ENCODE results near the gene PEPD.

PEPD gene

DNA sequence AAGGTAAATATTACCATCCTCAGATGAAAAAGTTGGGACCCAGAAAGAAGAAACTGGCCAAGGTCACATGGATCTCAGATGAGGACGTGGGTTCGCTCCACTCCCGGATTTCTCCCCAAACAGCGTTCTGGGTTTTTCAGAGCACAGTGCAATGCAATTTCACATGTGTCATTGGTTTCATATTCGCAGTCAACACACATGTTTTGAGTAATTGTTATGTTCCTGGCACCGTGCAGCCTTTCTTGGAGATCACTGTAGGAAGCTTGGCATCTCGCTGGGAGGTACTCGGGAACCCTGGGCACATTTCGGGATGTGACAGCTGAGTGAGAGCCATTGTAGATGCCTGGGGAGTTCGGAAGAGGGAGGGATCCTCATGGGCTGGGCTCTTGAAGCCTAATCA is 174.3 kb downstream of the PEPD start:
- Histone ChIP-seq H3K4me1 (peaks cover 0 to 15% (median 2%) of the 10 kb centered on the region in 4 donors), H3K27me3 (peaks cover 0 to 29% of the 10 kb centered on the region in 2 donors), H3K36me3 (no peaks in the 10 kb centered on the region), H3K27ac (no peak overlapping the region), H3K9me3 (no peaks in the 10 kb centered on the region), H3K4me3 (no peak overlapping the region)
- intact Hi-C loops (cut with DNase I; ENCODE audit: low total_unique reads), result no loop called here
- DNase-seq, result no peak
- TF ChIP-seq, protein P1, sequence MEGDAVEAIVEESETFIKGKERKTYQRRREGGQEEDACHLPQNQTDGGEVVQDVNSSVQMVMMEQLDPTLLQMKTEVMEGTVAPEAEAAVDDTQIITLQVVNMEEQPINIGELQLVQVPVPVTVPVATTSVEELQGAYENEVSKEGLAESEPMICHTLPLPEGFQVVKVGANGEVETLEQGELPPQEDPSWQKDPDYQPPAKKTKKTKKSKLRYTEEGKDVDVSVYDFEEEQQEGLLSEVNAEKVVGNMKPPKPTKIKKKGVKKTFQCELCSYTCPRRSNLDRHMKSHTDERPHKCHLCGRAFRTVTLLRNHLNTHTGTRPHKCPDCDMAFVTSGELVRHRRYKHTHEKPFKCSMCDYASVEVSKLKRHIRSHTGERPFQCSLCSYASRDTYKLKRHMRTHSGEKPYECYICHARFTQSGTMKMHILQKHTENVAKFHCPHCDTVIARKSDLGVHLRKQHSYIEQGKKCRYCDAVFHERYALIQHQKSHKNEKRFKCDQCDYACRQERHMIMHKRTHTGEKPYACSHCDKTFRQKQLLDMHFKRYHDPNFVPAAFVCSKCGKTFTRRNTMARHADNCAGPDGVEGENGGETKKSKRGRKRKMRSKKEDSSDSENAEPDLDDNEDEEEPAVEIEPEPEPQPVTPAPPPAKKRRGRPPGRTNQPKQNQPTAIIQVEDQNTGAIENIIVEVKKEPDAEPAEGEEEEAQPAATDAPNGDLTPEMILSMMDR (IDR thresholded peaks at IDR 0.05), result no peak

GRCh38 chr19:33346665-33347064 is 174.9 kb downstream of the PEPD start:
- intact Hi-C loops (cut with DNase I; ENCODE audit: low total_unique reads), result no loop called here
- no peak overlapping the region for H3K27ac ChIP-seq
- TF ChIP-seq, protein P1 (IDR thresholded peaks at IDR 0.05), result no peak
- no peak overlapping the region for H3K4me3 ChIP-seq
- peaks cover 0 to 15% (median 2%) of the 10 kb centered on the region in 4 donors for H3K4me1 ChIP-seq
- no peak for DNase-seq
- peaks cover 0 to 28% of the 10 kb centered on the region in 2 donors for H3K27me3 ChIP-seq
- no peaks in the 10 kb centered on the region for H3K36me3 ChIP-seq
- no peaks in the 10 kb centered on the region for H3K9me3 ChIP-seq

GRCh38 chr19:33345163-33345562 is 176.4 kb downstream of the PEPD start:
- TF ChIP-seq, protein P1 (IDR thresholded peaks at IDR 0.05), result no peak
- Histone ChIP-seq H3K36me3 (no peaks in the 10 kb centered on the region), H3K9me3 (no peaks in the 10 kb centered on the region), H3K4me1 (peaks cover 0 to 15% (median 0%) of the 10 kb centered on the region in 4 donors), H3K4me3 (no peak overlapping the region), H3K27me3 (peaks cover 0 to 28% of the 10 kb centered on the region in 2 donors), H3K27ac (no peak overlapping the region)
- no peak for DNase-seq
- intact Hi-C loops (cut with DNase I; ENCODE audit: low total_unique reads), result no loop called here

- TF ChIP-seq, protein P1 (IDR thresholded peaks at IDR 0.05), result no peak
- Histone ChIP-seq H3K4me1 (peaks cover 0 to 15% (median 0%) of the 10 kb centered on the region in 4 donors), H3K9me3 (no peaks in the 10 kb centered on the region), H3K27me3 (peaks cover 0 to 29% of the 10 kb centered on the region in 2 donors), H3K27ac (no peak overlapping the region), H3K4me3 (no peak overlapping the region), H3K36me3 (no peaks in the 10 kb centered on the region)
- intact Hi-C loops (cut with DNase I; ENCODE audit: low total_unique reads), result no loop called here
- no peak for DNase-seq
Measured at GRCh38 chr19:33344573-33344925, 177.0 kb downstream of the PEPD start.

GRCh38 chr19:33343859-33344572 is 177.6 kb downstream of the PEPD start:
- intact Hi-C loops (cut with DNase I; ENCODE audit: low total_unique reads), result no loop called here
- Histone ChIP-seq H3K27ac (no peak overlapping the region), H3K4me1 (peaks cover 0 to 15% (median 0%) of the 10 kb centered on the region in 4 donors)

More at GRCh38 chr19:33343859-33344572, 177.6 kb downstream of the PEPD start:
- H3K36me3 ChIP-seq, result no peaks in the 10 kb centered on the region
- no peak for DNase-seq
- H3K9me3 ChIP-seq, result no peaks in the 10 kb centered on the region
- H3K27me3 ChIP-seq, result peaks cover 0 to 32% of the 10 kb centered on the region in 2 donors
- no peak overlapping the region for H3K4me3 ChIP-seq
- TF ChIP-seq, protein P1 (IDR thresholded peaks at IDR 0.05), result no peak
